Chondrocyte (in vitro differentiated cells): ENCODE results near the gene CCDC200. TPM values are rescaled to one million over a fixed set of nuclear protein-coding genes. Genes with fewer than 3 reads are reported as not detected.
A peak's percentile ranks its signal among the peaks of the same experiment; 100 is the strongest.

ENCODE experiments used
- DNase-seq: peaks from one replicate; pipeline ENCODE4 v3.0.0; 2021; ENCODE audit warnings: mixed read lengths, low spot score
- H3K27ac Mint-ChIP-seq: one replicate; pipeline ENCODE4 v1.8.0; 2021; ENCODE audit warnings: mild to moderate bottlenecking, moderate library complexity, mixed read lengths; ENCODE audit not compliant: unreplicated experiment
- H3K27me3 Mint-ChIP-seq: 2 replicates; pipeline ENCODE4 v1.8.0; 2021; ENCODE audit warnings: low read depth, mixed read lengths
- H3K36me3 Mint-ChIP-seq: 2 replicates; pipeline ENCODE4 v1.8.0; 2021; ENCODE audit warnings: low read depth, mixed read lengths
- H3K4me1 Mint-ChIP-seq: 2 replicates; pipeline ENCODE4 v1.8.0; 2021; ENCODE audit warnings: low read depth, mild to moderate bottlenecking, mixed read lengths
- H3K4me3 Mint-ChIP-seq: one replicate; pipeline ENCODE4 v1.8.0; 2021; ENCODE audit warnings: mild to moderate bottlenecking, moderate library complexity, mixed read lengths; ENCODE audit not compliant: unreplicated experiment
- H3K9me3 Mint-ChIP-seq: 2 replicates; pipeline ENCODE4 v1.8.0; 2021; ENCODE audit warnings: low read depth, mixed read lengths
- CTCF ChIP-seq: fragments of 200-600 bp; sonication (generic); IDR thresholded peaks from 2 replicates; pipeline ENCODE4 v1.5.0; 2021; ENCODE audit warnings: antibody characterized with exemption, mild to moderate bottlenecking, moderate library complexity
- total RNA-seq: library from RNA; stranded (reverse); gene quantifications from 3 replicates; pipeline ENCODE4 v1.2.1, GENCODE V29; 2021

CCDC200 gene
- total RNA-seq, 1 donor from 2014 or later, result not detected

DNA sequence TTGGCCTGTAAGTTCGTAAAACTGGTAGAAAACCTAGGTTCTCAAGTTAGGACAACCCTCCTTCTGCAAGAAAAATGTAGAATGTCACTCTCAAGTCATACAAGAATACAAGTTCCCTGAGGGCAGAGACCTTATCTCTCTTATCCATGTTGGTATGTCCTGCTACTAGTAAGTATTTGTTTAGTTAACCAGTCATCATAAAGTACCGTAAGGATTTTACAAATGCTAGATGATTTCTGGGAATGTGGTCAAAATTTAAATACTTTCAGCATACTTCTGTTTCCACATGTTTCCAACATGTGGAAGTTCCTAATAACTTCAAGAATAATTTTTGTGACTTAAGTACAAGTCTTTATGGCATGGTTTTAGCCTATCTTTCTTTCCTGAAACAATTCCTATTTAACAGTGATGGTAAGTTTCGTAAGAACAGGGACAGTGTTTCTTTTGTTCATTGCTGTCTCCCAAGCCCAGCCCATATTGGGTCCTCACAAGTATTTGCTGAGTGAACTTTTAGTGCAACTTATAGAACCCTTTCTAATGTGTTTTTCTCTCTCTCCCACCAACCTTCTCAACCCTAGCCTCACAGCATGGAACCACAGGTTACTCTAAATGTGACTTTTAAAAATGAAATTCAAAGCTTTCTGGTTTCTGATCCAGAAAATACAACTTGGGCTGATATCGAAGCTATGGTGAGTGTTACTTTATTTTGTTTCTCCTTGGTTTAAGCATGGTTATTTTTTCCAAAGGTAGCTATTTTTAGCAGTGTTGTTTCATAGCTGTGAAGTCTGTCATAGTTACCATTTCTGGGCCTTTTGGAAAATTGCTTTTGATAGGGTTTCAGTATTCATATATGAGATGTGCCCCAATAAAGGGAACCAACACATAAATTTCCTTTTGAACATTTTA lies 53.0 kb downstream of the CCDC200 start:
- Mint-ChIP-seq H3K4me1 (peaks cover 27% of the 10 kb centered on the region), H3K27me3 (no peaks in the 10 kb centered on the region), H3K27ac (peak overlapping the region; percentile 98), H3K4me3 (peak overlapping the region; percentile 57), H3K9me3 (peaks cover 2% of the 10 kb centered on the region), H3K36me3 (peaks cover 17% of the 10 kb centered on the region)
- DNase-seq, result no peak
- no peak for TF ChIP-seq CTCF

DNA sequence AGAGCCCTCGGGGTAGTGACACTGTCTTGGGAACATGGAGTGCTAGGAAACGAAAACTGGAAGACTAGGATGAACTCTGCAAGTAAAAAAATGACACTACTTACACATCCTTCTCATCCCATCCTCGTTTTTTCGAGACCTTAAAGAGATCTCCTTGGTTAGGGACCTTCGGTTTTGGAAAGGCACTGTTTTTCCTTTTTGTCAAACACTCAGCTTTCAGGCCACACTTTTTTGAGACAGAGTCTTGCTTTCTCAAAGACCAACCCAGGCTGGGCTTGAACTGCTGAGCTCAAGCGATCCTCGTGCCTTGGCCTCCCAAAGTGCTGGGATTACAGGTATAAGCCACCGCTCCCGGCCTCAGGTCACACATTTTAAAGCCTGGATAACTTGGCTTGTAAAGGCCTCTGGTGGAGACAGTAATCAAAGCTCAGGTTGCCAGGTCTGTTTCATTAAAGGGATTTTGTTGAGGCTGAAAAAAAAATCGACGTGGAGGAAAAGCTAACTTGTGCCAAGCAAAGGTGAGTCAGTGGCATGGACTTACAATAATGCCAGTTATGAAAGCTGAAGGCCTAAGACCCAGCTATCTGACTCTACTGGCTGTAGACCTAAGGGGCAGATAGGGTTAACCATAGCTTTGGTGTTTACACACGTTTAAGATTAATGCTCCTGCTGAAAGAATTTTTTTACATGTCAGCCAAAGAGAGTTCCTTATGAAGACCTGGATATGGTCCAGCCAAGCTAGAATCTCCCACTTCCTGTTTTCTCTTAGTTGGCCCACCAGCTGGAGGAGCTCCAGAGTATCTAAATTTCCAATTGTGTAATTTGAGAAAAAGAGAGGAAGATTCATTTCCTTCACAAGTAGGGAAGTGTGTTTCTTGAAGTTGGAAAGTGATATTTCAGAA lies 56.6 kb downstream of the CCDC200 start:
- H3K36me3 Mint-ChIP-seq, result peaks cover 14% of the 10 kb centered on the region
- H3K4me3 Mint-ChIP-seq, result no peak overlapping the region
- peak; percentile 77 for TF ChIP-seq CTCF
- peaks cover 2% of the 10 kb centered on the region for H3K9me3 Mint-ChIP-seq
- no peak for DNase-seq
- no peaks in the 10 kb centered on the region for H3K27me3 Mint-ChIP-seq
- no peak overlapping the region for H3K27ac Mint-ChIP-seq
- H3K4me1 Mint-ChIP-seq, result peaks cover 26% of the 10 kb centered on the region

Other genes starting within 250 kb of the CCDC200 start
- 1.2 to 5.7 TPM (median 3.9 TPM) in 3 replicates for gene PTGES3L, start 248.5 kb downstream of the CCDC200 start, total RNA-seq
- gene RUNDC1, start 248.1 kb downstream of the CCDC200 start, total RNA-seq, result 11.2 to 13.1 TPM (median 11.3 TPM) in 3 replicates
- gene RPL27, start 230.2 kb downstream of the CCDC200 start, total RNA-seq, result 738 to 860 TPM (median 747 TPM) in 3 replicates
- gene IFI35, start 221.8 kb downstream of the CCDC200 start, total RNA-seq, result 9.0 to 20.9 TPM (median 12.8 TPM) in 3 replicates
- 290 to 589 TPM (median 567 TPM) in 3 replicates for gene VAT1, start 206.2 kb downstream of the CCDC200 start, total RNA-seq
- gene RND2, start 203.4 kb downstream of the CCDC200 start, total RNA-seq, result 0.73 to 1.5 TPM (median 1.1 TPM) in 3 replicates
- 4.3 to 13.5 TPM (median 4.8 TPM) in 3 replicates for gene BRCA1, start 103.3 kb downstream of the CCDC200 start, total RNA-seq
- gene NBR1, start 57.4 kb downstream of the CCDC200 start, total RNA-seq, result 62.7 to 70.9 TPM (median 63.3 TPM) in 3 replicates
- gene TMEM106A, start 16.7 kb downstream of the CCDC200 start, total RNA-seq, result 12.0 to 18.3 TPM (median 16.4 TPM) in 3 replicates
- 2,934 to 3,390 TPM (median 3,124 TPM) in 3 replicates for gene RNU2-1, start 5.4 kb upstream of the CCDC200 start, total RNA-seq
- gene ARL4D, start 170.4 kb upstream of the CCDC200 start, total RNA-seq, result 33.8 to 38.0 TPM (median 37.5 TPM) in 3 replicates